Memory B cell (primary cell): ENCODE data around the gene MCRIP1.

ENCODE experiments used
- ATAC-seq: fragments of 150-1000 bp; cut with Tn5 transposase; 2 replicates; pipeline ENCODE4 v1.10.0; 2021; ENCODE audit warnings: low read depth, mild to moderate bottlenecking, moderate library complexity
- DNase-seq, 2 donors: peaks; one replicate each; pipeline ENCODE4 v3.0.0; 2022; ENCODE audit warnings: low spot score in 2 of 2
- H3K27ac Mint-ChIP-seq: one replicate; pipeline ENCODE4 v1.8.0; 2022; ENCODE audit warnings: mild to moderate bottlenecking, moderate library complexity, mixed read lengths
- H3K27me3 Mint-ChIP-seq: one replicate; pipeline ENCODE4 v1.8.0; 2022; ENCODE audit warnings: mixed read lengths
- H3K36me3 Mint-ChIP-seq: one replicate; pipeline ENCODE4 v1.8.0; 2022; ENCODE audit warnings: mild to moderate bottlenecking, mixed read lengths
- H3K4me1 Mint-ChIP-seq: one replicate; pipeline ENCODE4 v1.8.0; 2022; ENCODE audit warnings: mixed read lengths
- H3K4me3 Mint-ChIP-seq: one replicate; pipeline ENCODE4 v1.8.0; 2022; ENCODE audit warnings: mild to moderate bottlenecking, moderate library complexity, mixed read lengths
- H3K9me3 Mint-ChIP-seq: one replicate; pipeline ENCODE4 v1.8.0; 2022; ENCODE audit warnings: mixed read lengths

MCRIP1 gene, protein sequence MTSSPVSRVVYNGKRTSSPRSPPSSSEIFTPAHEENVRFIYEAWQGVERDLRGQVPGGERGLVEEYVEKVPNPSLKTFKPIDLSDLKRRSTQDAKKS

DNA sequence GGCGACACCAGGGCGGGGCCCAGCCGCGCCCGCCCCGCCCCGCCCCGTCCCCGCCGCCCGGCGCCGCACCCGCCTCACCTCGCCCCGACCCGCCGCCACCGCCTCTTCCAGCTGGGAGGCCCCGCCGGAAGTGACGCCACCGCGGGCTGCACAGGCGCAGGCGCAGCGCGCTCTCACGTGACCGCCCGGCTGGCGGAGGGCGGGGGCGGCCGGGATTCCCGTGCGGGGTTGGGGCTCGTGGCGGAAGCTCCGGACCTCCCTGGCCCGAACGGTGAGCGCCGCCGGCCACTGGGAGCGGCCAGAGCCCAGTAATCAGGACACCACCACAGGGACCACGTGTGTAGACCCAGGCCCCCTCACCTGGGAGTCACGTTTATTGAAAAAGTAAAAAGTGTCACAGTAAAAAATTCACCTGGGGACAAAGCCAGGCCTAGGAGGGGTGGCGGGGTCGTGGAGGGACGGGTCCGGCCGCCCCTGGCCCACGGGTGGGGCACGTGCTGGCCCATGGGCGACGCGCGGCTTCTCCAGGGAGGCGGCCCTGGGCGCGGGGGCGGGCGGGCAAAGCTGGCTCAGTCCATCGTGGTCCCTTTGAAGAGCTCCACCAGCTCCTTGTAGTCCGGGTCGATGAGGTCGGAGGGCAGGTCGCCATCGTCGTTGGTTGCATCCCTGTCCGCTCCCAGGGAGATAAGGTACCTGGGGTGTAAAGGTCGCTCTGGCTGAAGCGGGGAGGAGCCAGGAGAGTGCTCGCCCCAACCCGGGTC is at the start of gene MCRIP1:
Gene MCRIP1 (minus strand): TSS at position 132 of the 761 bp plus-strand sequence. CDS start 8,785 bp downstream, outside the sequence.
- no peaks in the 10 kb centered on the region for H3K36me3 Mint-ChIP-seq
- peaks cover 16% of the 10 kb centered on the region for H3K4me1 Mint-ChIP-seq
- H3K27ac Mint-ChIP-seq: peak within 1 kb of the TSS; percentile 92
- no peaks in the 10 kb centered on the region for H3K27me3 Mint-ChIP-seq
- H3K9me3 Mint-ChIP-seq: no peaks in the 10 kb centered on the region
- peak within 1 kb of the TSS; percentile 94 for H3K4me3 Mint-ChIP-seq
- peak; percentile 79 for ATAC-seq
- peak; percentile 92 to 94 for DNase-seq

GRCh38 chr17:81879121-81879520 is 46.0 kb upstream of the MCRIP1 start:
- no peak overlapping the region for H3K27ac Mint-ChIP-seq
- no peak overlapping the region for H3K4me3 Mint-ChIP-seq
- H3K9me3 Mint-ChIP-seq: no peaks in the 10 kb centered on the region
- H3K27me3 Mint-ChIP-seq: no peaks in the 10 kb centered on the region
- ATAC-seq (no peak), DNase-seq (no peak)
- peaks cover 12% of the 10 kb centered on the region for H3K36me3 Mint-ChIP-seq
- peaks cover 6% of the 10 kb centered on the region for H3K4me1 Mint-ChIP-seq

GRCh38 chr17:81878294-81878693 is 45.2 kb upstream of the MCRIP1 start:
- Mint-ChIP-seq H3K4me1 (peaks cover 6% of the 10 kb centered on the region), H3K9me3 (no peaks in the 10 kb centered on the region), H3K36me3 (peaks cover 11% of the 10 kb centered on the region), H3K4me3 (no peak overlapping the region), H3K27me3 (no peaks in the 10 kb centered on the region), H3K27ac (no peak overlapping the region)
- DNase-seq: no peak
- no peak for ATAC-seq

DNA sequence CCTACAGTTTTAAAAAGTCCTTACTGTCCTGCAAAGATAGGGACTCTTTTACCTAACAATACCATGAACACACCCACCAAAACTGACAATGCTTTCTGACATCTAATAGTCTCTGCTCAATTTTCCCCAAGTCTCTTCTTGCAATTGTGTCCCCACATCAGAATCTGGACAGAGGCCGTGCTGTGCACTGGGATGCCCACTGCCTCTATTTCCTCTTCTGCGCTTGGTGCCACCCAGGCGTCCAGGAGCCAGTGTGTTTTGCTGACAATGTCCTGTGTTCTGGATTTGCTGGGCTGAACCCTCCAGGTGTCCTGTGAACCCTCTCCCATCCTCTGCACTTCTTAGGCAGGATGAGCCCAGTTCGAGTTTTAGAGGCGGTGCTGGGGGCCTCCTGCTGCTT is 44.5 kb upstream of the MCRIP1 start:
- Mint-ChIP-seq H3K4me1 (peaks cover 11% of the 10 kb centered on the region), H3K27ac (no peak overlapping the region), H3K36me3 (peaks cover 11% of the 10 kb centered on the region), H3K27me3 (no peaks in the 10 kb centered on the region), H3K4me3 (no peak overlapping the region), H3K9me3 (no peaks in the 10 kb centered on the region)
- no peak for DNase-seq
- ATAC-seq: no peak

- DNase-seq: peak; percentile 95 to 96
- Mint-ChIP-seq H3K4me3 (peak overlapping the region; percentile 86), H3K27ac (peak overlapping the region; percentile 95), H3K36me3 (peaks cover 7% of the 10 kb centered on the region), H3K9me3 (no peaks in the 10 kb centered on the region), H3K4me1 (peaks cover 29% of the 10 kb centered on the region), H3K27me3 (no peaks in the 10 kb centered on the region)
- ATAC-seq: peak; percentile 32
Observed at GRCh38 chr17:81871387-81872230, 38.5 kb upstream of the MCRIP1 start.

DNA sequence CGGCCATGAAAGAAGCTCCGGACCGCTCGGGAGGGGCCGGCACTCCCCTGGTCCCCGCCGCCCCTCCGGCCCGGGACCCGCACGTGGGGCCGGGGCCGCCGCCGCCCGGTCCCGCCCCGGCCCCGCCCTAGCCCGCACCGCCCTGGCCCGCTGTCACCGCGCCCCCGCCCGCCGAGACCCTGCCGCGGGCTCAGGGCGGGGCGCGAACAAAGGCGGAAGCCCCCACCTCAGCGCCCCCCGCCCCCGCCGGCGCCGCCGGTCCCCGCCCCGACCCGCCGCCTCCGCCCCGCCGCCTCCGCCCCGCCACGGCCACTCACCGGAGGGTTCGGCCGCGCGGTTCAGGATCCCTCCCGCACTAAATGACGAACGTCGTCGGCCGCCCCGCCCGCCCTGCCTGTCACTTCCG is 37.9 kb upstream of the MCRIP1 start, which contains the start of gene ARHGDIA:
Gene ARHGDIA (minus strand): TSS at position 357 of the 406 bp plus-strand sequence. CDS start 1,407 bp downstream, outside the sequence.
- ATAC-seq (peak; percentile 73), DNase-seq (no peak)
- Mint-ChIP-seq H3K4me3 (peak within 1 kb of the TSS; percentile 86), H3K9me3 (no peaks in the 10 kb centered on the region), H3K4me1 (peaks cover 29% of the 10 kb centered on the region), H3K27me3 (no peaks in the 10 kb centered on the region), H3K27ac (peak within 1 kb of the TSS; percentile 95), H3K36me3 (peaks cover 7% of the 10 kb centered on the region)

- peak overlapping the region; percentile 91 for H3K27ac Mint-ChIP-seq
- peaks cover 7% of the 10 kb centered on the region for H3K36me3 Mint-ChIP-seq
- ATAC-seq (peak; percentile 19), DNase-seq (peak; percentile 34 to 51)
- H3K4me1 Mint-ChIP-seq: peaks cover 29% of the 10 kb centered on the region
- peak overlapping the region; percentile 85 for H3K4me3 Mint-ChIP-seq
- no peaks in the 10 kb centered on the region for H3K9me3 Mint-ChIP-seq
- H3K27me3 Mint-ChIP-seq: no peaks in the 10 kb centered on the region
Observed at GRCh38 chr17:81870131-81870980, 37.3 kb upstream of the MCRIP1 start.

GRCh38 chr17:81869221-81870130 is 36.4 kb upstream of the MCRIP1 start:
- Mint-ChIP-seq H3K4me3 (peak overlapping the region; percentile 85), H3K4me1 (peaks cover 29% of the 10 kb centered on the region), H3K27me3 (no peaks in the 10 kb centered on the region), H3K27ac (peak overlapping the region; percentile 91), H3K9me3 (no peaks in the 10 kb centered on the region), H3K36me3 (peaks cover 7% of the 10 kb centered on the region)
- ATAC-seq (no peak), DNase-seq (peak; percentile 48 to 67)

DNA sequence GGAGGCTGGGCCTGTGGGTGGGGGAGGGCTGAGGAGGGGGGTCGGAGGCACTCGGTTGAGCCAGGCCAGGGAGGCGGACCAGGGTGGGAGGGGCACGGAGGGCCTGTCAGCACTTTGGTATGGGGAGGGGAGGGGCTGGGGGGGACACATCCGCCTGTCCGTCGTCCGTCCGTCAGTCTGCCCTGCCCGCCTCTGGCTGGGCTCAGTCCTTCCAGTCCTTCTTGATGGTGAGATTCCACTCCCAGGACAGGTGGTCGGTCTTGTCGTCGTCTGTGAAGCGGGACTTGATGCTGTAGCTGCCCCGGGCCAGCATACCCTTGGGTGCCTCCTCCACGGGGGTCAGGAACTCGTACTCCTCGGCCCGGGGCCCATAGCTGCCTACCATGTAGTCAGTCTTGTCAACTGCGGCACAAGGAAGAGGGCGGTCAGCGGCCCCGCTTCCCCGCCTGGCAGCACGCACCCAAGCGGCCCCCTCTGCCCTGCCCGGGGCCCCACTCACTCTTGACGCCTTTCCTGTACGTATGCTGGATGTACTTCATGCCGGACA is 35.7 kb upstream of the MCRIP1 start:
- no peak overlapping the region for H3K4me3 Mint-ChIP-seq
- ATAC-seq: no peak
- H3K27me3 Mint-ChIP-seq: no peaks in the 10 kb centered on the region
- peaks cover 7% of the 10 kb centered on the region for H3K36me3 Mint-ChIP-seq
- no peak for DNase-seq
- peak overlapping the region; percentile 91 for H3K27ac Mint-ChIP-seq
- peaks cover 29% of the 10 kb centered on the region for H3K4me1 Mint-ChIP-seq
- H3K9me3 Mint-ChIP-seq: no peaks in the 10 kb centered on the region

DNA sequence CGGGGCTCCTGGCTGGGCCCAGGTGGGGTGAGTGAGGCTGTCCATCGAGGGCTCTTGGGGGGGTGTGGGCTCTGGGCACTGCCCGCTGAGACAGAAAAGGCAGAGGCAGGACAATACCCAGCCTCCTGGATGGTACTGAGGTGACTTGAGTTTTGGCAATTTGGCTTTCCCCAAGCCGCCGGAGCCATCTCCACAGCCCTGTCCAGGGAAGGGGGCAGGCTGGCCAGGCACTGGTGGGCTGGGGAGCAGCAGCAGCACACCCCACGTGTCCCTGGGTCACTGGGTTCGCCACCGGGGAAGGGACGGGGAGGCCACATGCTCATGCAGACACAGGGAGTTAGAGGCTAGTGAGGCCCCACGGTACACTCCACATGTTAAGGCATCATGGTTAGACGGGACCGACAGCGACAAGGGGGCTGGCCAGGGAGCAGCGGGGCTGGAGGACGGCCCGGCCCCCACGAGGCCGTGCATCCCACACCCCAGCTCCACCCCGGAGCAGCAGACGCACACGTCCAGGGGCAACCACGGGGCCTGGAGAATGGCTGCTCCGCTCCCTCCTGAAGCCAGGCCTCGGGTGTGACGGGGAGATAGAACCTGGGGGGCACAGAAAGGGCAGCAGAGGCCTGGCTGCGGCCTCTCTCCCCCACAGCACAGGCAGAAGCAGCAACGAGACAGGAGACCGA is 35.0 kb upstream of the MCRIP1 start:
- Mint-ChIP-seq H3K4me1 (peaks cover 29% of the 10 kb centered on the region), H3K27ac (peak overlapping the region; percentile 75), H3K4me3 (peak overlapping the region; percentile 43), H3K9me3 (no peaks in the 10 kb centered on the region), H3K27me3 (no peaks in the 10 kb centered on the region), H3K36me3 (peaks cover 7% of the 10 kb centered on the region)
- no peak for ATAC-seq
- DNase-seq: peak; percentile 19 to 30

GRCh38 chr17:81867170-81867990 is 34.3 kb upstream of the MCRIP1 start:
- Mint-ChIP-seq H3K9me3 (no peaks in the 10 kb centered on the region), H3K4me1 (peaks cover 28% of the 10 kb centered on the region), H3K36me3 (peaks cover 9% of the 10 kb centered on the region), H3K27ac (peak overlapping the region; percentile 75), H3K27me3 (no peaks in the 10 kb centered on the region), H3K4me3 (peak overlapping the region; percentile 14)
- DNase-seq (peak in 1 of 2 donors; percentile 19), ATAC-seq (no peak)
